ENCODE measurements around the gene TMEM51.

Gene TMEM51

DNA sequence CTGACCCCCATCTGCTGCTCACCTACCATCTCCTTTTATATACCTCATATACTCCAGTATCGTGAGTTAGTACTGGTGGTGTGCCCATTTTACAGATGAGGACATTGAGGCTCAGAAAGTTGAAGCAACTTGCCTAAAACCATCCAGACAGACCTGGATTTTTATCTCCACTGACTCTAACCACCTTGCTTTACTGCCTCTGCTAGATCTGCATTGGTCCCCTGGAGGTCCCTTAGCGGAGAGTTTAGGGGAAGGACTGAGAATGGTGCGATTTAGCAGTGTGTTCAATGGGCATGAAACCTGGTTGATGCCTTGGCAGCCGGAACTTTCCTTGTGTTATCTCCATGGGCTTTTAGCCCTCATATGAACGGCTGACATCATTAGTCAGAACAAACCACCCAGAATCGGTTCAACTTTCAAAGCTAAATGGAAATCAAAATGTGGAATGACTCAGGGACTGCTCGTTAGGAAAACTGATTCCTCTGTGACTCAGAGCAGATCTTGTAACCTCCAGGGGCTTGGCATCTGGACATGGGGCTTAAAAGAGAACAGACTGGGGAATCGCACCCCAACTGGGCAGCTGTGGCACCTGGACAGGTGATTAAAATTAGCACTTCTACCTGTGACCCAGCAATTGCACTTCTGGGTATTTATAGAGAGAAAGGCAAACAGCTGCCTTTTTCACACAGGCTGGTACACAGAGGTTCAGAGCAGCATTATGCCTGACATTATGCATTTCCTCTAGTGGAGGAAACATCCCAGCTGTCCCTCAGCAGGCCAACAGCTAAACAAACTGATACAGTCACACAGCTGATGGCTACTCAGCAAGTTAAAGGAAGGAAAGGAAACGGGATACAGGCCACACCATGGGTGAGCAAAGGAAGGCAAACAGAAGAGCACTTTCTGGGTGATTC is 25.3 kb downstream of the TMEM51 start:
- peak; percentile 60 for DNase-seq

DNA sequence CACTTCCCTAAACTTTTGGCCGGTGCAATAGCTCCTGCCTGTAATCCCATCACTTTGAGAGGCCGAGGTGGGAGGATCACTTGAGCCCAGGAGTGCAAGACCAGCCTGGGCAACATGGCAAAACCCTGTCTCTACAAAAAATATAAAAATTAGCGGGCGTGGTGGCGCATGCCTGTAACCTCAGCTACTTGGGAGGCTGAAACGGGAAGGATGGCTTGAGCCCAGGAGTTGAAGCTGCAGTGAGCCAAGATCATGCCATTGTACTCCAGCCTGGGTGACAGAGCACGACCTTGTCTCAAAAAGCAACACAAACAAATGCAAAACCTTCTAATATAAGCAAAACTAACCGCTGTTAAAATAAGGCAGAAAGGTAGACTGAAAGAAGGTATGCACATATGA is 25.9 kb downstream of the TMEM51 start:
- DNase-seq = no peak

DNA sequence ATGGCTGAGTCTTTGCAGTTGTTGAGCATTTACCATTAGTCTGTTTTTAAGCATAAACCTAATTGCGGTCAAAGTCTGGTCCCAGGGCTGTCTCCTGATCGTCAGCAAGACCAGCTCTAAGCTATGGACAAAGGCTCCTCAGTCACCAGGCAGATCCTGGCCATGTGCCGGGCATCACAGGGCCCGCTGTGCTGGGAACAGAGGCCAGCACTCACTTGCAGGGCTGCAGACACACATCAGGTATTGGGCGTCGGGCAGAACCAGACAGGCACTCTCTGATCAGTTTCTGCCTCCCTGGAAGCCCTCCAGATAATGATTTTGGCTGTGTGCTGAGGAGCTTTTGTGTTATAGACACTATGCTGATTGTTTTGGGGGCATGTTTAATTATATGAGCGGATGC is 26.6 kb downstream of the TMEM51 start:
- no peak for DNase-seq

DNA sequence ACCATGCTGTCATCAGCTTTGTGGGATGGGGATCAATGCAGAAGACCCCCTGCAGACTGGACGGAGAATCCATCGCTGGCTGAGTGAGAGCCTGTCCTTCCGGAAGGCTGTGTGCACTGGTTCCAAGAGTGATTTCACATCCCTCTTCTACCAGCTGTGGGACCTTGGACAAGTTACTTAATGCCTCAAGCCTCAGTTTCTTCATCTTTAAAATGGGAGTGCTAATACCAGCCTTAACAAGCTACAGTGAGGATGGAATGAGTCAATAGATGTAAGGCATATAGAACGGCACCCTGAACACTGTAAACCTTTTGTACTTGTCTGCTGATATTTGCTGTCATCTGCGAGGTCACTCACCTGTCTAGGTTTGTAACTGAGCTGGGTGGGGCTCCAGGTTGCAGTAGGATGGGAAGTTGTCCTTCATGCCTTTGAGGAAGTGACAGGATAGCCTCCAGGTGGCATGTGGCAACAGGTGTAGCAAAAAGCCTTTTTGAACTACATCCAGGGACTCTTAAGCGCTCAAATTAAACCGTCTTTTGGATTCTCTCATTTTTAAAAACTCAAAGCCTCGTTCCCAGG is 27.5 kb downstream of the TMEM51 start:
- no peak for DNase-seq

DNA sequence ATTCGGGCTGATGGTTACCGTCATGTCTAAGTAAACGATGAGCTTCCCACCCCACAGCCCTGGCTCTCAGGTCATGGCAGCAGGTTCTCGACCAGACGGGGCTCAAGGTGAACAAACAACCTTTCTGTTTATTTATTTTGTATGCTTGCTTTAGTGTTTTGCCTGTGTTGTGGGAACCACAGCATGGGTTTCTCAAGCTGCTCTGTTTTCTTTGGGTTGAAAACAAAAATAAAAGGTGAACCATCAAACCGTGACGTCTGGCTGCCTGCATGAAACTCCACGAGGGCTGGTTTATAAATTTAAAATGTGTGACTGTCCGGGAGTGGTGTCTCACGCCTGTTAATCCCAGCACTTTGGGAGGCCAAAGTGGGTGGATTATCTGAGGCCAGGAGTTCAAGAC is 28.0 kb downstream of the TMEM51 start:
- DNase-seq = no peak

DNA sequence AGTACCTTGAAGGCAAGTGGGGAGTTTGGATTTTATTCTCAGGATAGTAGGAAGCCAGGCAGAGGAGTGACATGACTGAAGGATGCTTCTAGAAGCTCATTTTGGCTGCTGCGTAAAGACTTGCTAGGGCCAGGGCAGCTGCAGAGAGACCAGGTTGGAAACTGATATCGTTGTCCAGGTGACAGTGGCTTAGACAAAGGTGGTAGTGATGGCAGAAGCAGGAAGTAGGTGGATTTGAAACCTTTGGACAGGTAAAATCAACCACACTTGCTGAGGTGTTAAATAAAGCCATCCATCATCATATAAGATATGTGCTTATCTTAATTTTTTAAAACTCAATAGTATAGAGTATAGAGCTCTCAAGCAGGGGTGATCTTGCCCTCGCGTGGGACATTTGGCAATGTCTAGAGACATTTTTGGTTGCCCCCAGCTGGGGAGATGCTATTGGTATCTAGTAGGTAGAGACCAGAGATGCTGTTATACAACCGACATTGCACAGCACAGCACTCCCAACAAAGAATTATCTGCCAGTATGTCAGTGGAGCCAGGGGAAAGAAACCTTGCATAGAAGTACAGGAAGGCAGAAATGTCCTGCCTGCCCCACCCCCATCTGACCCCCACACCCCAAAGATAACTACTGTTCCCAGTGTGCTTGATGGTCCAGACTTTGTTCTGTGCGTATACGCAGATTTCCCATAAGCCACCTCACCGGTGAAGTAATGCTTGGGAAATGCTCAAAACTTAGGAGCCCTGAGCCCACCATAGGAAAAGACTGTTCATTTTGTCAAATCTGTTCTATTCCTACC is 31.1 kb downstream of the TMEM51 start:
- DNase-seq = no peak

DNA sequence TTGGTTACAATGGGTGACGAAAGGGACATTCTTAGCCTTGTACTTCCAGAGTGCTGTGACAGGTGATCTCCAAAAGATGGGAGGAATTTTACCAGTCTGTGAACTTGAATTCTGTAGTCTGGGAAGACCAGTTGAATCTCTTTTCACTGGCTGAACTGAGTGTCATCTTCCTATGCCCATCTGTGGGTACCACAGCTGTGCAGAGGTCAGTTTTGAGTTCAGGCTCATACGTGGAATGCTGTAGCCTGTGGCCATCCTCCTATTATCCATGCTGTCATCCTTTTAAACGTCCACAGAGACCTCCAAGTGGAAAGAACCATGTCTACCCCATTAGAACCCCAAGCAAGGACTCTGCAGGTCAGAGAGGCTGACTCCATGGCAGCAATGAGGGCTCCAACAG is 32.1 kb downstream of the TMEM51 start:
- no peak for DNase-seq

DNA sequence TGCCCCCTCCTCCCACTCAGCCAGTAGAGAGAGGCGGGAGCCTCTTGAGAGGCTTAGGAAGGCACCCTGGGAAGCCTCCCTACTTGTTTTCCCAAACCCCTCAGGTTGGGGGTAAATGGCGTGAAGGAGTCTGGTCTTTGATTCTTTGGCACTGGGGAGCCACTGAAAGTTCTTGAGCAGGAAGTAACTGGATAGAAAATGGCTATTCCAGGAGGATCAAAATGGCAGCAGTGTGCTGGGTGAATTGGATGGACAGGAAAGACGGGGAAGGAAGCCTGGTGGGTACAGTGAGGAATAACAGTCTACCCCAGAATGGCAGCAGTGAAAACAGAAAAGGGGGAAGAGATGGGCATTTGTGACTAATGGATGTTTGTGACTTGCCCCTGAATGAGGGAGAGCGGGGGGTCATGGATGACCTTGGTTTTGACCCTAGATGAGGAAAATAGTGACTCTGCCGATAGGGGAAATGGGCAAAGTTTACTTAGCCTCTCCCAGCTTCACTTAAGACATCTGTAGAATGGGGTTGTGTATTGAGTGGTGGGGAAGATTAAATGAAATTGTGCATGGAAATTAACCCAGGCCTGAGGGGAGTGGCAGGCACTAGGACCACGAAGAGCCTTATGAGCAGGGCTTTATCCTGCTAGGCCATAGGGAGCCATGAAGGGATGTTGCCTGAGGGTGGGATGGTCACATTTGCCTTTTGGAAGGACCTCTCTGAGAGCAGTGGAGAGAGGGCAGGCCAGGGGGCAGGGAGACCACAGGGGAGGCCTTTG is 32.7 kb downstream of the TMEM51 start:
- no peak for DNase-seq

DNA sequence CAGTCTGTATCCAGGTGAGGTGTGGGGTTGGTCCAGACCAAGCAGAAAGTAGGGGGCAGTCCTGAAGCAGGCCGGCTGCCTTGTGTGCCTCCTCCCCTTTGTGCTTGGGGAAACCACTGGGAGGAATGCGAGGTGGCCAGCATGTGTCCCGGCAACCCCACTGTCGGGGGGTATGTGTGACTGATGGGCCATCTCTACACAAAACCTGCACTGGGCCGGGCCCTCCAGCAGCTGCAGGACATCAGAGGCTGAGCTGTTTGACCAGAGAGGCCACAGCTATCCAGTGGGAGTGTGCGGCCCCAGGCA is 33.3 kb downstream of the TMEM51 start:
- DNase-seq = no peak

DNA sequence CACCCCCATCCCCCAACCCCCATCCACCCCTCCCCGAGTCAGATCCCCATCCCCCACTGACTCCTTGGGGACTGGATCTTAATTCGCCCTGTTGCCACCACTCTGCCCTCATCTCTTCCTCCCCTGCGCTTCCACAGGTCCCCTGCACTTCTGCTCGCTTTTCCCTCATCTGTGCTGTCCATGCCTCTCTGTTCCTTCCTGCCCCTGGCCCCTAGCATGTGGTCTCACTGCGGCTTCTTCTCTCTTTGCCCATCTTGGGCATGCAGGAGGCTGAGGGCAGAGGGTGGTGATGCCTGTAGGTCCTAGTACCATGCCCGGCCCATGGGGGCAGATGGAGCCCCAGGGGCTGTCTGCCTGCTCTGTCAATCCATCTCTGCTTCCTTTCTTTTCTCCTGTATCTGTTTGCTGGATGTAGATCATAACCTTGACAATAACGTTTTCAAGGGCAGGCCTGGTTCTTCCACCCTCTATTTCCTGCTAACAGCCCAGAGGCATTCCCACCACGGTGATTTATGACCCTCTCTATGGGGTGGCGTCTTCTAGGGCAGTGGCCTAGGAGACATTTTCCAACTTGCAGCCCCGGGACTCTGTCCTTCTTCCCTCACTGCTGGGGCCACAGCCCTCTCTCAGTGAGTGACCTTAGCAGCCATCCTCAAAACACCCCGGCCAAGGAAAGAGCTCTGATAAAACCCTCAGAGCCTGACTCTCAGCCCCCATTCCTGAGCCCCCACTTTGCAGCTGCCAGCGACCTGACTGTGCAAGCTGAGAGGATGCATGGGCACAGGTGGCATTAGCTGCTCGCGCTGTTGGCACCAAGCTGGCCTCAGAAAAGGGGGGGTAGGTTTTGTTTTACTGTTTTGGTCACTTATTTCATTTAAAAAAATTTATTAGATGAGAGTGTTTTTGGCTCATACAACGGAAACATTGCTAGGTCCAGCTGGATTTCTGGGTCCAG is 33.9 kb downstream of the TMEM51 start:
- no peak for DNase-seq

DNA sequence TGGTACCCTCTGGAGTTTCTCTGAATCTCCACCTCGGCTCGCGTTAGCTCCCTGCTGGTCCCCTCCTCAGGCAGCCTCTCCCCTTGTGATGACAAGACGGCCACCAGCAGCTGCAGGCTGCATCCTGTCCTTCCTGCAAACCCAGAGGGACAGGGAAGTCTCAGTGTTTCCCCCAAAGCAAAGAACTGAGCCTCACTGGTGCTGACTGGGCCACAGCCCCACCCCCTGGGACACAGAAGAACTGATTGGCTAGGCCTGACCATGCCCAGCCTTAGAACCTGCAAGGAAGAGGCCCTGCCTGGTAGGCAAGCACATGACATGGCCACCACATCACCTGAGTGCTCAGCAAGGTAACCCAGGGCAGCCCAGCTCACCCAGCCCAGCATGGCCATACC is 34.6 kb downstream of the TMEM51 start:
- no peak for DNase-seq

DNA sequence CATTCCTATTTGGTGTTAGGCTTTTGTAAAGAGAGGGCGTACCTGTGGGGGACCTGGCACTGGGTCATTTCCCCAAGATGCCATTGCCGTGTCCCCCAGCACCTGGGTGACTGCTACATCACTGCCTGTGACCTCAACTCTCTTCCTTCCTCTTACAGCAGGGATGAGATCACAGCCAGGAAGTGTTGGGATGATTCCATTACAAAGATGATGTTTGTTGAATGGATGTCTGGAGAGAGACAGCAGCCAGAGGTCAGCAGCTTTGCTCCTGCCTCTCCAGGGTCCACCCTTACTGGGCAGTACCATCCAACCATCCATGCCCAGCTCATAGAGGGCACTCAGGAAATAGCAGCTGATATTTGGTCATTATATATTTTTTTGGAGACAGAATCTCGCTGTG is 35.1 kb downstream of the TMEM51 start:
- DNase-seq = no peak

DNA sequence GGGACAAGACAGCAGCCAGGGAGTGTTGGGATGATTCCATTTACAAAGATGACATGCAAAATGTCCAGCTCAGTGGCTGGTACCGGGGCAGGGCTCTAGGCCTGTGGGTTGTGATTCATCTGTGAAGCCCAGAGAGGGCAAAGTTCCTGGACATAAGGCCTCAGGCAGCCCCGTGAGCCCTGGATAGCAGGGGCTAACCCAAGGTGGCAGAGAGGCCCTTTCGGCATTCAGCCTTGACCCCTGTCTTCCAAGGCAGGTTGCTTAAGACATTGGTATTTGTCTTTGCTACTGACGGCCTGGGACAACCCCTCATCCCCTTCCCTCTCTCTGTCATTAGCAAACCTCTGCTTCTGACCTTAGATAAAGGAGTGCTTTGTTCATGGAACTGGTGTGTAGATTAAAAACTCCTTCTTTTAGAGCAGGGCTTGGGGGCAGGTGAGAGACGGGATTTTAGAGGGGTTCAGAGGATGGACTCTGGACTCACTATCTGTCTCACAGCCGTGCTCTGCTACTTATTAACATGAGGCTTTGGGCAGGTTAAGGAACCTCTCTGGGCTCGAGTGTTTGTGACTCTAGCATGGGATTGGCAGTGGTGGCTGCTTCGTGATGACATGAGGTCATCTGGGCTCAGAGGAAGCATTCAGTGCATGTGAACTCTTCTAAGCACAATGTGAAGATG is 36.3 kb downstream of the TMEM51 start:
- DNase-seq = no peak

DNA sequence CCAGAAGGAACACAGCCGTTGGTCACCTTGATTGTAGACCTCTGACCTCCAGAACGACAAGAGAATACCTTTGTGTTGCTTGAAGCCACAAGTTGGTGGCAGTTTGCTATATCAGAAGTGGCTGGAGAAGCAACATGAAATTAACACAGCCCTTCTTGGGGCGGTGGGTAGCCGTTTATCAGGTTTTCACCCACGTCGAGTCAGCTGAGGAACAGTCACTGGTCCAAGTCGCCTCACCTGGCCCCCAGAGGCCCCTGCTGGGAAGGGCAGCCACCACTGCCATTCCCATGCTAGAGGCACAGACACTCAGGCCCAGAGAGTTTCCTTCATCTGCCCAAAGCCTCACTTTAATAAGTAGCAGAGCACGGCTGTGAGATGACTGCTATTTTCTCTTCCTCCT is 37.7 kb downstream of the TMEM51 start:
- no peak for DNase-seq

DNA sequence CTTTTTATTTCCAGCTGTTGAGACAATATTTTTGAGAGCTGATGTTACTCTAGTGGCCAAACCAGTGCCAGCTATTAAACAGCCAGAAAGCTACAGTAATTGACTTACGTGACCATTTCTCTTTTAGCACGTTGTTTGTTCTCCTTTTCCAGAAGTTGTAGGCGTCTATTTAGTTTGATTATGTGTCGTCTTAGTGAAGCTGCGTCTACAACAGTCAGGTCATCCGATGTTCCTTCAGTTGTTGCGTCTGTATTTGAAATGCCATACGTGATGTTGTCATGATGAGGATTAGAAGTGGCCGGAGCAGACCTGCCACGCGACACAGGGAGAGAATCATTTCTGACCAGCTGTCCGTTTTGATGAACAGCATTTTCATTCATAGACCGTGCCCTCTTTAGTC is 38.2 kb downstream of the TMEM51 start:
- DNase-seq = no peak

DNA sequence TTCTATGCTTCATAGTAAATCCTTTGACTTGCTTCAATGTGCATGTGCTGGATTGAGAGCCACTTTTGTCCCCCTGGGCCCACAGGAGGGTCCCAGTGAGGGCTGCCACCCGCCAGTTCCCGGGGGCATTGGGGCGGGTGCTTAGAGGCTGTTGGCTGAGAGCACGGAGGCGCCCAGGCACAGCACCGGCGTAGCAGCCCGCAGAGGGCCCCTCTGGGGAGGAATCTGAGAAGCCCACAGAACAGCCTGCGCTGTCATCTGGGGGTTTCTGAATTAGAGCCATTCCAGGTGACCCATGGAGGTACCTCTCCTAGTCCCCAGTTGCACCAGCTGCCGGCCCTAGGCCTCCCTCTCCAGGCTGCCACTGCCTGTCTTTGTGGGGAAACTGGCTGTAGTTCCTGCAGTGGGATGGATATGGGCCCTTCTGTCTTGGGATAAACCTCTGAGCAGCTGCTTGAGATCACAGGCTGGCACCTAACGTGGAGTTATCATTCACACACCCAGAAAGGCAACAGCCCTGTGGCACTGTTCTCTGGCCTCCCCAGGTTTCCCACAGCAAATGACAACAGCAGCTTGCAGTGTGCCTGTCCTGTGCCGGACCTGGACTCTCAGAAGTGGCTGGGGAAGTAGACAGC is 39.5 kb downstream of the TMEM51 start:
- DNase-seq = no peak

DNA sequence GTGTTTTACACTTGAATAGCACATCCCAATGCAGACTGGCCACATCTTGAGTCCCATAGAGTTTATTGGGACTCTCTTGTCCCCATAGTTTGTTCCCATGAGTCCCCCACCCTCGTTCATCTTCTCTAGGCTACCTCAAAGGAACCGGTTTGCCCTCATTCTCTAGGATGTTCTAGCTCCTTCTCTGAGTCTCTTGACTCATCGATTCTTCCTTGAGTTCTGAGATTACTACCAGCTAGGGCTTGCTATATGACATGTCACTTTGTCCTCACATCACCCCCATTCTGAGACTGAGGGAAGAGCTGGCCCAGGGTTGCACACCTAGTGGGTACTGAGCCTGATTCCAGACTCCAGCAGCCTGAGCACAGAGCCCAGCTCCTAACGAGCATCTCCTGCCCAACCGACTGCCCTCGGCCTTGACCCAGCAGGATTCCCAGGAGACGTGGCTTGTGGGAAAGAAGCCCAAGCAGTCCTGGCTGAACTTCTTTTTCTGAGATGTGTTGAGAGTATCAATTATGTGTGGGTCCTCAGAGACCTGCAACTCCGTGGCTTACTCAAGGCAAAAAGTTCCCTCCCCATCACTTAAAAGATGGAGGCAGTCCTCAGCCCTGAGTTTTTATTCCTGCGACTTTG is 42.0 kb downstream of the TMEM51 start:
- DNase-seq = no peak

DNA sequence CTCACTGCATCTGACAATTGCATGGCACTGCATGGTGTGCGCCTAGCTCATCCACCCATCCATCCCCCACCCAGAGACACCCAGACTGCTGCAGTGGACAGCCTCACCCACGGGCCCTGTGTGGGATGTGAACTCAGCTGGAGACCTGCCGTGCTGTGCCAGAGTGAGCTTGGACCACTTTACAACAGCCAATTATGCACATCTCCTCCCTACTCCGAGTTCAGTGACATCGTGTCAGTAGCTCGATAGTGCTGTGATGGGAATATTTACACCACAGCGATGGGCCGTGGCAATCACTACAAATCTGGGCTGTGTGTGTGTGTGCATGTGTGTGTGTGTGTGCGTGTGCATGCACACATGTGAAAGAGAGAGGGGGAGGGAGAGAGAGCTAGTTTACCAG is 42.5 kb downstream of the TMEM51 start:
- DNase-seq = no peak

DNA sequence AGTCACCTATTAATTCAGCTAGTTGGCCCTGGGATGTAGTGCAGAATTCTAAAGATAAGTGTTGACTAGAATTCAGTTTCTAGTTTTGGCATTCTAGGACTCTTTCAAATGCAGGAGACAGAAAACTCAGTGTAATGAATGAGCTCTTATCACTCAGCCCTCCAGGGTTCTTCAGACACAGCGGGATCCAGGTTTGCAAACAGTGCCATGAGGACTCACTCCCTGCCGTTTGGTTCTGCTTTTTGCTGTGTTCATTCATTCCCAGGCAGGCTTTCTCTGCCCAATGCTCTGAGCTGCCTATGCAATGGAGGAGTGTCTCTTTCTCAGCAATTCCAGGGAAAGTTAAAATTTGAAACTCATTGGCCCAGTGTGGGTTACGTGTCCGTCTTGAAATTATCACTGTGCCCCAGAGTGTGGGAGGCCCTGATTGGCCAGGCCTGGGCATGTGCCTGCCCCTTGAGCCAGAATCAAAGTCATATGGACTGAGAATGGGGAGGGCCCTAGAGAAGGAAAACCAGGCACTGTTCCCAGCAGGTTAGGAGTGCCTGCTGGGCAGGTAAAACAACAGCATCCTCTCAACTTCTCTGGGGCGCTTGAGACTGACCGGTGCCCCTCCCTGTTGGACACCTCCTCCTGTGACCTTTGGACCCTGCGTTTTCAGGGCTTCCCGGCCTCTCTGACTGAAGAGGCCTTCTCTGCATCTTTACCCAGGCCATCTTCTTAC is 43.4 kb downstream of the TMEM51 start:
- DNase-seq = no peak
